Activated T-helper 2 cell treated with anti-CD3 and anti-CD28 coated beads, Interferon-gamma antibody, Interleukin-2, Interleukin-4, amounts not matched to agents 10 μg/mL and 5 μg/mL and 100 μg/mL, durations not matched to agents 14 hours and 24 hours and 36 hours (primary cell): ENCODE results near the gene IL10RA. TPM values are rescaled to one million over a fixed set of nuclear protein-coding genes. Genes with fewer than 3 reads are reported as not detected.

ENCODE experiments used
- DNase-seq: peaks from one replicate; pipeline ENCODE4 v3.0.0; 2021; ENCODE audit warnings: low spot score
- H3K27ac Mint-ChIP-seq: one replicate; pipeline ENCODE4 v1.8.0; 2021; ENCODE audit warnings: mixed read lengths
- H3K27me3 Mint-ChIP-seq: one replicate; pipeline ENCODE4 v1.8.0; 2021; ENCODE audit warnings: low read depth, mixed read lengths
- H3K36me3 Mint-ChIP-seq: one replicate; pipeline ENCODE4 v1.8.0; 2021; ENCODE audit warnings: low read depth, mixed read lengths
- H3K4me1 Mint-ChIP-seq: one replicate; pipeline ENCODE4 v1.8.0; 2021; ENCODE audit warnings: low read depth, mixed read lengths
- H3K4me3 Mint-ChIP-seq: one replicate; pipeline ENCODE4 v1.8.0; 2021; ENCODE audit warnings: low read depth, mild to moderate bottlenecking, moderate library complexity, mixed read lengths
- H3K9me3 Mint-ChIP-seq: one replicate; pipeline ENCODE4 v1.8.0; 2021; ENCODE audit warnings: mixed read lengths
- intact Hi-C: fragments of 100-400 bp; cut with micrococcal nuclease; formaldehyde crosslinking; loops from one replicate; pipeline ENCODE4 v1.15.1; 2023
- total RNA-seq: library from RNA; stranded (reverse); gene quantifications from 2 replicates; pipeline ENCODE4 v1.2.3, GENCODE V29; 2022

Gene IL10RA
- total RNA-seq, 1 donor from 2014 or later: 144 TPM

- peak overlapping the region; percentile 24 for H3K4me3 Mint-ChIP-seq
- peak overlapping the region; percentile 99 for H3K27ac Mint-ChIP-seq
- no peak for DNase-seq
- no peaks in the 10 kb centered on the region for H3K27me3 Mint-ChIP-seq
- H3K4me1 Mint-ChIP-seq: peaks cover 82% of the 10 kb centered on the region
- H3K36me3 Mint-ChIP-seq: peaks cover 84% of the 10 kb centered on the region
- peaks cover 10% of the 10 kb centered on the region for H3K9me3 Mint-ChIP-seq
- intact Hi-C loops: no loop called here
These were observed 13.3 kb downstream of the IL10RA start for GRCh38 chr11:117999354-117999993.

DNA sequence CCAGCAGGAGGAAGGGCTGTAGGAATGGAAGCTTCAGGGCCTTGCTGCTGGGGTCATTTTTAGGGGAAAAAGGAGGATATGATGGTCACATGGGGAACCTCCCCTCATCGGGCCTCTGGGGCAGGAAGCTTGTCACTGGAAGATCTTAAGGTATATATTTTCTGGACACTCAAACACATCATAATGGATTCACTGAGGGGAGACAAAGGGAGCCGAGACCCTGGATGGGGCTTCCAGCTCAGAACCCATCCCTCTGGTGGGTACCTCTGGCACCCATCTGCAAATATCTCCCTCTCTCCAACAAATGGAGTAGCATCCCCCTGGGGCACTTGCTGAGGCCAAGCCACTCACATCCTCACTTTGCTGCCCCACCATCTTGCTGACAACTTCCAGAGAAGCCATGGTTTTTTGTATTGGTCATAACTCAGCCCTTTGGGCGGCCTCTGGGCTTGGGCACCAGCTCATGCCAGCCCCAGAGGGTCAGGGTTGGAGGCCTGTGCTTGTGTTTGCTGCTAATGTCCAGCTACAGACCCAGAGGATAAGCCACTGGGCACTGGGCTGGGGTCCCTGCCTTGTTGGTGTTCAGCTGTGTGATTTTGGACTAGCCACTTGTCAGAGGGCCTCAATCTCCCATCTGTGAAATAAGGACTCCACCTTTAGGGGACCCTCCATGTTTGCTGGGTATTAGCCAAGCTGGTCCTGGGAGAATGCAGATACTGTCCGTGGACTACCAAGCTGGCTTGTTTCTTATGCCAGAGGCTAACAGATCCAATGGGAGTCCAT is 14.1 kb downstream of the IL10RA start:
- no peaks in the 10 kb centered on the region for H3K27me3 Mint-ChIP-seq

DNA sequence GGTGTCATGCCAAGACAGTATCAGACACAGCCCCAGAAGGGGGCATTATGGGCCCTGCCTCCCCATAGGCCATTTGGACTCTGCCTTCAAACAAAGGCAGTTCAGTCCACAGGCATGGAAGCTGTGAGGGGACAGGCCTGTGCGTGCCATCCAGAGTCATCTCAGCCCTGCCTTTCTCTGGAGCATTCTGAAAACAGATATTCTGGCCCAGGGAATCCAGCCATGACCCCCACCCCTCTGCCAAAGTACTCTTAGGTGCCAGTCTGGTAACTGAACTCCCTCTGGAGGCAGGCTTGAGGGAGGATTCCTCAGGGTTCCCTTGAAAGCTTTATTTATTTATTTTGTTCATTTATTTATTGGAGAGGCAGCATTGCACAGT is 14.6 kb downstream of the IL10RA start:
- Mint-ChIP-seq H3K36me3 (peaks cover 81% of the 10 kb centered on the region), H3K27ac (peak overlapping the region; percentile 99), H3K4me3 (no peak overlapping the region), H3K27me3 (no peaks in the 10 kb centered on the region), H3K4me1 (peaks cover 84% of the 10 kb centered on the region), H3K9me3 (peaks cover 10% of the 10 kb centered on the region)
- no peak for DNase-seq
- intact Hi-C loops: no loop called here

More for the DNA sequence above, 14.1 kb downstream of the IL10RA start:
- H3K36me3 Mint-ChIP-seq: peaks cover 81% of the 10 kb centered on the region
- DNase-seq: no peak
- H3K4me1 Mint-ChIP-seq: peaks cover 82% of the 10 kb centered on the region
- H3K27ac Mint-ChIP-seq: peak overlapping the region; percentile 99
- H3K9me3 Mint-ChIP-seq: peaks cover 10% of the 10 kb centered on the region
- peak overlapping the region; percentile 24 for H3K4me3 Mint-ChIP-seq
- intact Hi-C loops: no loop called here

GRCh38 chr11:118001494-118001971 is 15.3 kb downstream of the IL10RA start:
- Mint-ChIP-seq H3K9me3 (peaks cover 10% of the 10 kb centered on the region), H3K27ac (peak overlapping the region; percentile 99), H3K27me3 (no peaks in the 10 kb centered on the region), H3K36me3 (peaks cover 79% of the 10 kb centered on the region), H3K4me3 (peak overlapping the region; percentile 54), H3K4me1 (peaks cover 86% of the 10 kb centered on the region)
- intact Hi-C loops: no loop called here
- DNase-seq: peak; percentile 56

- Mint-ChIP-seq H3K27ac (peak overlapping the region; percentile 99), H3K36me3 (peaks cover 74% of the 10 kb centered on the region), H3K27me3 (no peaks in the 10 kb centered on the region), H3K9me3 (peaks cover 10% of the 10 kb centered on the region), H3K4me1 (peaks cover 86% of the 10 kb centered on the region), H3K4me3 (peak overlapping the region; percentile 54)
- intact Hi-C loops: loop anchor here (1.0 to 2.0 kb wide), 7 partner anchors 10 to 215 kb away; partner anchors contain the start of gene IL10RA
- DNase-seq: peak; percentile 70
These were observed 15.9 kb downstream of the IL10RA start for GRCh38 chr11:118002010-118002540.

- intact Hi-C loops: loop anchor here (1.0 to 2.0 kb wide), 7 partner anchors 10 to 214 kb away; partner anchors contain the start of gene IL10RA
- peak; percentile 61 for DNase-seq
- Mint-ChIP-seq H3K4me3 (peak overlapping the region; percentile 54), H3K27ac (peak overlapping the region; percentile 99), H3K4me1 (peaks cover 85% of the 10 kb centered on the region), H3K27me3 (no peaks in the 10 kb centered on the region), H3K9me3 (peaks cover 10% of the 10 kb centered on the region), H3K36me3 (peaks cover 67% of the 10 kb centered on the region)
These were observed 16.6 kb downstream of the IL10RA start for GRCh38 chr11:118002541-118003423.

- intact Hi-C loops: loop anchor here (2.0 kb wide), 2 partner anchors 29 to 213 kb away; no protein-coding TSS in a partner anchor
- Mint-ChIP-seq H3K27ac (peak overlapping the region; percentile 99), H3K4me3 (peak overlapping the region; percentile 53), H3K36me3 (peaks cover 60% of the 10 kb centered on the region), H3K9me3 (peaks cover 10% of the 10 kb centered on the region), H3K27me3 (no peaks in the 10 kb centered on the region), H3K4me1 (peaks cover 85% of the 10 kb centered on the region)
- no peak for DNase-seq
These were observed 17.3 kb downstream of the IL10RA start for GRCh38 chr11:118003456-118003855.

DNA sequence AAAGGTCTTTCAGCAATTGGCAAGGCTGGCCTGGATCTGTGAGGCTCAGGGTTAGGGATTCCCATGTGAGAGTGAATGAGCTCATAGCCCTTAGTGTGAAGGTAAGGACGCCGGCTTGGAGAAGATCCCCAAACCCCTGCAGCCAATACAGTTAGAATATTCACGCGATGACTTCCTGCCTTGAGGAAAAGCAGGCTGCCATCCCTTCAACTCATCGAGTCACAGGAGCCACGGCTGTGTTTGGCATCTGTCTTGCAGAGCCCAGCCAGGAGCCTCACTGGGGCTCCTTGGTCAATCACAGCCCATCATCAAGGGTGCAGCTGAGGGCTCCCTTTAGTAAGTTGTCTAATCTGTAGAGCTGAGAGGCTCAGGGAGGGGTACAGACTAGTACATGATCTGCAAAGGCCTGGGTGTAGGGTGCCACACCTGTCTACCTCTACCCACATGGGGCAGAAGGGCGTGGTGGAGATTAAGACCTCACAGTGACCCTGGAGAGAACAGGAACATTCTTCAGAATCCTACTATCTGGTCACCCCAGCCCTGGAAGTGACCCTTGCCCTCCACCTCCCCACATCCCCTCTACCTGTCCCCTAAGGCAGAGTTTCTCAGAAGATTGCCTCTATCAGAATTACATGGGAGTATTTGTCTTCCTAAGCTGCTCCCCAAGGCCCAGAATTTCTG is 18.5 kb downstream of the IL10RA start:
- Mint-ChIP-seq H3K27me3 (no peaks in the 10 kb centered on the region), H3K36me3 (peaks cover 49% of the 10 kb centered on the region), H3K4me1 (peaks cover 89% of the 10 kb centered on the region), H3K27ac (peak overlapping the region; percentile 99), H3K9me3 (peaks cover 10% of the 10 kb centered on the region), H3K4me3 (no peak overlapping the region)
- DNase-seq: no peak
- intact Hi-C loops: no loop called here

GRCh38 chr11:118005224-118006152 is 19.3 kb downstream of the IL10RA start:
- intact Hi-C loops: no loop called here
- Mint-ChIP-seq H3K36me3 (peaks cover 41% of the 10 kb centered on the region), H3K4me3 (peak overlapping the region; percentile 14), H3K4me1 (peaks cover 88% of the 10 kb centered on the region), H3K9me3 (peaks cover 10% of the 10 kb centered on the region), H3K27me3 (no peaks in the 10 kb centered on the region), H3K27ac (peak overlapping the region; percentile 99)
- DNase-seq: no peak

DNA sequence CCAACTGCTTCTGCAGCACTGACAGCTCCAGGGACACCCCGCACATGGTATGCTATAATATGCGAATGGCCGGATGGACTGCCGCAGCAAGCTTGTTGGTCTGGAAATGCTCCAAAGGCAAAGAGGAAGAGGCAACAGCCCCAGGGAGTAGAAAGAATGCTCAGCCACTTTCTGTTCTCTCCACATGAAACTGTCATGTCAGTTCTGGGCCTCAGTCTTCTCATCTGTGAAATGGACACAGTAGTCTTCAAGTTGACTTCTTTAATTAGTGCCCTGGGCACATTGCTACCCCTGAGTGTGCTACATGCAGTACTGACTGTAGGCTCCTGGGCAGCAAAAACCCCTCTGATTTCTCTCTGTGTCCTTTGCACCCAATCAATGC is 19.9 kb downstream of the IL10RA start:
- Mint-ChIP-seq H3K27ac (peak overlapping the region; percentile 99), H3K27me3 (no peaks in the 10 kb centered on the region)
- intact Hi-C loops: no loop called here

DNA sequence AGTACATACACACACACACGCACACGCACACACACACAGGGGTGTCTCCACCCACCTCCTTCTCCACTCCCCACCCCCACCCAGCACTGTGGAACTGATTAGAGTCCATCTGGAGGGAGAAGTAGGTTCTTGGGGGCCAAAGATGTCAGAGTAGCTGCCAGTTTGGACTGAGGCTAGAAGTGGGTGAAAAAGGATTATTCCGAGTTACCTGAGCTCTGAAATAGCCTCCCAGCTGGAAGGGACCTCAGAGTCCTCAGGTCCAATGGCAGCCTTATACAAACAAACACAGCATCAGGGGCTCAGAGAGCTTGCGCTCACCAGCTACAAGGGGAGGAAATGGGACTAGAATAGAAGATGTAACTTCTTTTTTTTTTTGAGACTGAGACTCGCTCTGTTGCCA is 20.8 kb downstream of the IL10RA start:
- peaks cover 10% of the 10 kb centered on the region for H3K9me3 Mint-ChIP-seq
- H3K4me1 Mint-ChIP-seq: peaks cover 76% of the 10 kb centered on the region
- H3K27me3 Mint-ChIP-seq: no peaks in the 10 kb centered on the region
- intact Hi-C loops: no loop called here
- H3K36me3 Mint-ChIP-seq: peaks cover 29% of the 10 kb centered on the region
- H3K4me3 Mint-ChIP-seq: peak overlapping the region; percentile 34
- H3K27ac Mint-ChIP-seq: peak overlapping the region; percentile 88
- DNase-seq: no peak

More for the DNA sequence above, 19.9 kb downstream of the IL10RA start:
- no peak for DNase-seq
- Mint-ChIP-seq H3K36me3 (peaks cover 35% of the 10 kb centered on the region), H3K9me3 (peaks cover 10% of the 10 kb centered on the region), H3K4me3 (peak overlapping the region; percentile 14), H3K4me1 (peaks cover 83% of the 10 kb centered on the region)
